Bronchial epithelial cell (primary cell): ENCODE data around the gene IDI1. TPM values are rescaled to one million over a fixed set of nuclear protein-coding genes. Genes with fewer than 3 reads are reported as not detected.

ENCODE experiments used
- DNase-seq: peaks from one replicate; pipeline ENCODE4 v3.0.0-alpha.2; 2010; ENCODE audit warnings: low read depth
- FAIRE-seq: peaks from 2 replicates; lab custom pipeline; 2011; peaks lifted over from hg19 to GRCh38; lab: Jason Lieb, UNC
- H3K27me3 ChIP-seq: 2 replicates; pipeline ENCODE4 v1.5.1; 2011; ENCODE audit warnings: low read length; ENCODE audit not compliant: control insufficient read depth, insufficient read depth
- H3K36me3 ChIP-seq: 2 replicates; pipeline ENCODE4 v1.5.1; 2011; ENCODE audit warnings: low read length; ENCODE audit not compliant: control insufficient read depth, insufficient read depth
- H3K4me3 ChIP-seq: 2 replicates; pipeline ENCODE4 v1.5.1; 2011; ENCODE audit warnings: mild to moderate bottlenecking, low read depth, low read length, control low read depth
- total RNA-seq: library from RNA; depleted of rRNA; stranded (reverse); fragments of >200 nt; gene quantifications from 2 replicates; pipeline ENCODE4 v1.2.1, GENCODE V29; 2014
- TF ChIP-seq, protein P1 (sequence below): IDR thresholded peaks from 2 replicates; pipeline ENCODE4 v1.5.1; 2011; ENCODE audit warnings: mild to moderate bottlenecking, moderate library complexity, low read length, control low read depth, inconsistent platforms; ENCODE audit not compliant: insufficient read depth, severe bottlenecking

Gene IDI1
- total RNA-seq, 1 donor from 2014 or later = 55.8 TPM

DNA sequence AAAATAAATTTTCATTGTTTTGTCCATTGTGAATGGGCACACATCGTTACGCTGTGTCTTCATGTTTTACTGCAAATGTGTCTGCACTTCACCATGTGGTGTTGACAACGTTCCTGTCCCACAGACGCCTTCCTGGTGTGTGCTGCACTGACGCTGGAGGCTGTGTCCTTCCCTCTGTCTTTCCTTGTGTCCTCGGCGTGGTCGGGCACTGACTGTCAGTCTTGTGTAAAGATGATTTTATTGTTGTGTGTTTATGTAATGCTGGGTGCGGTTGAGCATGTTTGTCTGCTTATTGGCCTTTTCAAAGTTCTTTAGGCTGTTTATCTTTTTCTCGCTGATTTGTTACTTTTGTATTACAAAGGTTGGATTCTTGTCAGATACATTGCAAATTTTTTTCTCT is 41.3 kb downstream of the IDI1 start:
- DNase-seq = no peak
- FAIRE-seq = no peak
- Histone ChIP-seq H3K36me3 (peaks cover 42% of the 10 kb centered on the region), H3K27me3 (no peaks in the 10 kb centered on the region), H3K4me3 (no peak overlapping the region)
- TF ChIP-seq, protein P1, sequence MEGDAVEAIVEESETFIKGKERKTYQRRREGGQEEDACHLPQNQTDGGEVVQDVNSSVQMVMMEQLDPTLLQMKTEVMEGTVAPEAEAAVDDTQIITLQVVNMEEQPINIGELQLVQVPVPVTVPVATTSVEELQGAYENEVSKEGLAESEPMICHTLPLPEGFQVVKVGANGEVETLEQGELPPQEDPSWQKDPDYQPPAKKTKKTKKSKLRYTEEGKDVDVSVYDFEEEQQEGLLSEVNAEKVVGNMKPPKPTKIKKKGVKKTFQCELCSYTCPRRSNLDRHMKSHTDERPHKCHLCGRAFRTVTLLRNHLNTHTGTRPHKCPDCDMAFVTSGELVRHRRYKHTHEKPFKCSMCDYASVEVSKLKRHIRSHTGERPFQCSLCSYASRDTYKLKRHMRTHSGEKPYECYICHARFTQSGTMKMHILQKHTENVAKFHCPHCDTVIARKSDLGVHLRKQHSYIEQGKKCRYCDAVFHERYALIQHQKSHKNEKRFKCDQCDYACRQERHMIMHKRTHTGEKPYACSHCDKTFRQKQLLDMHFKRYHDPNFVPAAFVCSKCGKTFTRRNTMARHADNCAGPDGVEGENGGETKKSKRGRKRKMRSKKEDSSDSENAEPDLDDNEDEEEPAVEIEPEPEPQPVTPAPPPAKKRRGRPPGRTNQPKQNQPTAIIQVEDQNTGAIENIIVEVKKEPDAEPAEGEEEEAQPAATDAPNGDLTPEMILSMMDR = no peak

DNA sequence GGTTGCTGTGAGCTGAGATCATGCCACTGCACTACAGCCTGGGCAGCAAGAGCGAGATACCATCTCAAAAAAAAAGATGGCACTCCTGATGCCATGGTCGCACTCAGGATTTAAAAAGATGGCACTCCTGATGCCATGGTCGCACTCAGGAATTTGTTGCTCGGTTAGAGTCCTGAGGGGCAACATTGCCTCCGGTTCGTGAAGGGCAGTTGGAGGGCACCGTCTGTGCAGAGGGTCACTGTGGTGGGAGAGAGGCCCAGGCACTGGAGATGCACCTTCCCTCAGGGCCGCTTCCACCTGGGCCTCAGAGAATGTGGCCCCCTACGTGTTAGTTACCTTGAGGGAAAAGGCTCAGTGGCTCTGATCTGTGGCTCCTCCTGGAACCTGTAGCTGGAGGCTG is 42.3 kb downstream of the IDI1 start:
- TF ChIP-seq, protein P1 = no peak
- Histone ChIP-seq H3K36me3 (peaks cover 39% of the 10 kb centered on the region), H3K27me3 (no peaks in the 10 kb centered on the region), H3K4me3 (no peak overlapping the region)
- no peak for DNase-seq
- no peak for FAIRE-seq

DNA sequence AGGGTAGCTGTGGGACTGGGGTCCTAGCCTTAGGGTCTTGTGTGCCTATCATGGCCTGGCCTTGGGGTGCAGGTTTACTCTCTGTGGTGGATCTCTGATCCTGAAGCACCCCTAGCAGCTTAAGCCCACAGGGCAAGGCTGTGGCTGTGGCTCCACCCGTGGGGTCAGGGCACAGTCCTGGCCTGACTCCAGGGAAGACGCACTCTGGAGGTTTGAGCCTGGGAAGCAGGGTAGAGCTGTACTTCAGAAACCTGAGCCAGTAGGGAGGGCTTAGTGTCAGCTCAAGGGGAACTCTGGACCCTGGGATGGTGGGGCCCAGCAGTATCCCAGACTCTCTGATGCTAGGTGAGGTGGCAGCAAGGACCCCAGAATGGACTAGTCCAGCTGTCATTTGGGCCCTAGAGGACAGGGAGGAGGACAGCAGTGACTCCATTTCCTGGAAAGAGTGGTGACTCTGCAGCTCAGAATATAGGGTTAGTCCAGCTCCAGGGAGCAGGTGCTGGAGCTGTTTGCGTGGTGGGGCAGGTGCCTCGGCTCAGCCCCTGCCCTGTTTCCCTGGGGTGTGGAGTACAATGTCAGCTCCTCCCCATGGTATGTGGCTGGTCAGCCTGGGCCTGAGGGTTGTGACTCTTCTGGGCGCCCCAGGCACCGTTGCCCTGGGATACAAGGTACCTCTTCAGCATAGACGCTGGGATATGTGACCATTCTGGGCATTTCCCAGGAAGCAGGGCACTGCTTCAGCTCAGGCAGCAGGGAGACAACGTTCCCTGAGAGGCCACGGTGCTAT is 44.8 kb downstream of the IDI1 start:
- TF ChIP-seq, protein P1 = no peak
- no peak for FAIRE-seq
- H3K36me3 ChIP-seq = peaks cover 34% of the 10 kb centered on the region
- no peaks in the 10 kb centered on the region for H3K27me3 ChIP-seq
- H3K4me3 ChIP-seq = no peak overlapping the region
- DNase-seq = no peak

DNA sequence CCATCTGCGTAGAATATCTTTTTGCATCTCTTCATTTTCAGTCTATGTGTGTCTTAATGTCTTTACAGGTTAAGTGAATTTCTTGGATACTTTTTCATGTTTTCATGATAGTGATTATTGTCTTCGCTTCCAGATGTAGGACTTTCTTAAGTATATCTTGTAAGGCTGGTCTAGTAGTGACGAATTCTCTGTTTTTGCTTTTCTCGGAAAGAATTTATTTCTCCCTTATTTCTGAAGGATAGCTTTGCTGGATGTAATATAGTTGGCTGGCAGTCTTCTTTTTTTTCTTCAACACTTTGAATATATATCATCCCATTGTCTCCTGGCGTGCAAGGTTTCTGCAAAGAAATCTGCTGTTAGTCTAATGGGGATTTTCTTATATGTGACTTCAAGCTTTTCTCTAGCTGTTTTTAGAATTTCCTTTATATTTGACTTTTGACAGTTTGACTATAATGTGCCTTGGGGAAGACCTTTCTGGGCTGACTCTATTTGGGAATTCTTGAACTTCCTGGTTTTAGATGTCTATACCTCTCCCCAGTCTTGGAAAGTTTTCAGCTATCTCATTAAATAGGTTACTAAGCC is 46.4 kb downstream of the IDI1 start:
- Histone ChIP-seq H3K36me3 (peaks cover 38% of the 10 kb centered on the region), H3K4me3 (no peak overlapping the region), H3K27me3 (no peaks in the 10 kb centered on the region)
- no peak for DNase-seq
- TF ChIP-seq, protein P1 = no peak
- no peak for FAIRE-seq

DNA sequence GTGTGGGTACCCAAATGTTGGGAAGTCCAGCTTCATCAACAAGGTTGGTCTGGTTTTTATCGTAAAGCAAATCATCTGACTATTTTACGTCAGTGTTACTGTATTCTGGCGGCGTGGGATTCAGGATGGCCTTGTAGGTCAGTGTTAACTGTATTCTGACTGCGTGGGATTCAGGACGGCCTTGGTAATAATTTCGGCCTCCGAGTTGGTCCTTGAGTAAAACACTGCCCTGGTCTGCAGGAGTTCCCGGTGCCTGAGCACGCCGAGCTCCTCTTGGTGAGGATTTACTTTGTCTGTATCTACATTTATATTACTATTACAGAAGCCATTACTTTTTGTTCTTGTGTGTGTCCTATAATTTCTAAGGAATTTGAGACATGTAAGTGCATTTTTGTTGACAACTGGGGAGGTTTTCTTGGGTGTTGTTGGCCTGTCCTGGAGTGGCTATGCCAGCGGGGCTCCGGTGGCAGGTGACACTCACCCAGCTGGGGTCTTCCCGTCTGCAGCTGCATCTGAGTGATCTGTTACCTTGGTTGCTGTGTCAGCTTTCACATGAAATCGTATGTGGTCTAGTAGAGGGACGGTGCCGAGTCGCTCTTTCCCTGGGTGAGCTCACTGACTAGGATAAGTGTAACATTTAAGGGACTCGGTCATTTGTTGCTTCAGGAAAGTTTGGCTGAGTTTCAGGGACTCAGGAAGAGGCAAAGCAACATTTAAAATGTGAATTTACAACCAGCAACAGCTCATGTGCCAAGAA is 51.5 kb downstream of the IDI1 start:
- TF ChIP-seq, protein P1 = no peak
- Histone ChIP-seq H3K4me3 (no peak overlapping the region), H3K36me3 (peaks cover 36% of the 10 kb centered on the region), H3K27me3 (no peaks in the 10 kb centered on the region)
- no peak for DNase-seq
- no peak for FAIRE-seq
